ENCODE data around the gene ACOT9. TPM values are rescaled to one million over a fixed set of nuclear protein-coding genes. Genes with fewer than 3 reads are reported as not detected.
A peak's percentile ranks its signal among the peaks of the same experiment; 100 is the strongest.
"Not testable (repeated sequence)": the region's sequence is repeated elsewhere in the genome, so short reads cannot be mapped to it uniquely, and the experiment has no call there.

ACOT9 gene
- total and polyA plus RNA-seq, 10 of the 15 experiments (the other 5 are each of a cell fraction or from before 2014, with no cell fraction given) = 17.4 to 42.5 (median 23.3) TPM

- TF ChIP-seq CREB1 (IDR thresholded peaks at IDR 0.05; ENCODE audit: low read depth) = no peak
Measured at GRCh38 chrX:23745786-23746185, 2.7 kb upstream of the ACOT9 start (continued).

GRCh38 chrX:23743623-23743971, 521 bp upstream of the ACOT9 start:
- RAD21 ChIA-PET (ENCODE audit: unreplicated experiment) = interaction anchor here (1.0 to 2.9 kb wide), 4 partner anchors 10 to 158 kb away, joined by 4 to 18 read pairs (median 4); no protein-coding TSS in a partner anchor
- Histone ChIP-seq H3K9ac (ENCODE audit: control insufficient read depth, insufficient read depth, low read length) (peak overlapping the region; percentile 81), H3K27ac (ENCODE audit: control insufficient read depth, insufficient read depth) (peak overlapping the region; percentile 66)

More at GRCh38 chrX:23743623-23743971, 521 bp upstream of the ACOT9 start:
- ChIA-PET POLR2A (interaction anchor here (0.7 to 2.4 kb wide), 6 partner anchors 9 to 1694 kb away, joined by 3 to 12 read pairs (median 4); partner anchors contain the start of gene SAT1), CTCF (interaction anchor here (1.0 to 4.0 kb wide), 3 partner anchors 12 to 158 kb away, joined by 3 to 19 read pairs (median 4); partner anchors contain the start of gene SAT1), SMC1A (ENCODE audit: uncharacterized antibody, unreplicated experiment) (interaction anchor here (1.0 to 2.2 kb wide), 5 partner anchors 12 to 158 kb away, joined by 3 to 10 read pairs (median 5); partner anchors contain the start of gene SAT1)
- intact Hi-C loops (cut with micrococcal nuclease; ENCODE audit: unreplicated experiment); H4K20me1 ChIP-seq (ENCODE audit: control insufficient read depth, insufficient read depth); H3K36me3 ChIP-seq (ENCODE audit: control insufficient read depth in 2 of 2, insufficient read depth in 2 of 2, low read length in 1 of 2); H3K27me3 ChIP-seq (replicated peaks in 1 of 2; ENCODE audit: control insufficient read depth in 2 of 2, insufficient read depth in 2 of 2, low read length in 1 of 2); in situ Hi-C loops (cut with MboI); DNase-seq (ENCODE audit: low read depth, low spot score); FAIRE-seq; H3K4me1 ChIP-seq (ENCODE audit: control insufficient read depth, insufficient read depth, low read length); H3K9me3 ChIP-seq (replicated peaks; ENCODE audit: control insufficient read depth, insufficient read depth, low read length); ATAC-seq: not testable (repeated sequence)
- BruUV-seq (replicated peaks) = TSS peak; percentile 94
- Histone ChIP-seq H3K4me3 (peak overlapping the region; percentile 73), H2AFZ (ENCODE audit: control insufficient read depth, low read depth, low read length) (peak overlapping the region; percentile 48), H3K79me2 (ENCODE audit: control insufficient read depth, insufficient read depth, low read length) (peaks cover 19% of the 10 kb centered on the region), H3K4me2 (ENCODE audit: control insufficient read depth, insufficient read depth) (peak overlapping the region; percentile 72)
- WGBS (ENCODE audit: insufficient coverage, insufficient replicate concordance, low lambda C conversion rate, missing lambda C conversion rate) = 84% methylated on average over 14 of the region's 14 CpGs
- TF ChIP-seq MLLT1 (IDR thresholded peaks at IDR 0.05) = peak; percentile 59

All from GM12878 (cell line).